HepG2 (cell line): Measurements from ENCODE around the gene RNGTT. TPM values are rescaled to one million over a fixed set of nuclear protein-coding genes. Genes with fewer than 3 reads are reported as not detected.
A peak's percentile ranks its signal among the peaks of the same experiment; 100 is the strongest.

Experiments
- HNRNPLL ChIP-seq: fragments of 200-400 bp; formaldehyde crosslinking; IDR thresholded peaks from 2 replicates; pipeline ENCODE4 v1.6.1; 2017; ENCODE audit warnings: mild to moderate bottlenecking, low read depth, low read length; ENCODE audit not compliant: poor library complexity, severe bottlenecking
- IRF2 ChIP-seq: IDR thresholded peaks from 2 replicates; pipeline ENCODE4 v1.6.1; 2018; ENCODE audit warnings: missing genetic modification reagents, missing compliant biosample characterization
- KDM4B ChIP-seq: sonication (generic); formaldehyde crosslinking; IDR thresholded peaks from 2 replicates; pipeline ENCODE4 v1.4.0; 2020; ENCODE audit warnings: missing genetic modification reagents
- MZF1 ChIP-seq: sonication (generic); formaldehyde crosslinking; IDR thresholded peaks from 2 replicates; pipeline ENCODE4 v1.8.1; 2023; ENCODE audit warnings: mild to moderate bottlenecking, missing genetic modification reagents, borderline replicate concordance
- NR2F6 ChIP-seq, 2 experiments: IDR thresholded peaks; 2 replicates each; pipeline ENCODE4 v1.6.1; 2016; ENCODE audit warnings: antibody characterized with exemption in 1 of 2, mild to moderate bottlenecking in 1 of 2
- POGK ChIP-seq: sonication (generic); formaldehyde crosslinking; conservative IDR thresholded peaks from 2 replicates; pipeline ENCODE4 v1.8.0; 2022; ENCODE audit warnings: mild to moderate bottlenecking, moderate library complexity, missing genetic modification reagents
- PREB ChIP-seq: sonication (generic); formaldehyde crosslinking; IDR thresholded peaks from 2 replicates; pipeline ENCODE4 v1.4.0; 2020; ENCODE audit warnings: missing genetic modification reagents
- SMAD1 ChIP-seq: sonication (generic); formaldehyde crosslinking; IDR thresholded peaks from 2 replicates; pipeline ENCODE4 v1.4.0; 2020; ENCODE audit warnings: missing genetic modification reagents, low read depth, mild to moderate bottlenecking, borderline replicate concordance
- SMAD3 ChIP-seq: sonication (generic); formaldehyde crosslinking; IDR thresholded peaks from 2 replicates; pipeline ENCODE4 v1.4.0; 2020; ENCODE audit warnings: missing genetic modification reagents
- TERF1 ChIP-seq: sonication (generic); formaldehyde crosslinking; IDR thresholded peaks from 2 replicates; pipeline ENCODE4 v1.8.0; 2022; ENCODE audit warnings: mild to moderate bottlenecking, missing genetic modification reagents, moderate library complexity
- THYN1 ChIP-seq: sonication (generic); formaldehyde crosslinking; IDR thresholded peaks from 2 replicates; pipeline ENCODE4 v1.8.1; 2023; ENCODE audit warnings: low read depth, mild to moderate bottlenecking, moderate library complexity, missing genetic modification reagents, borderline replicate concordance
- ZBTB10 ChIP-seq: sonication (generic); formaldehyde crosslinking; IDR thresholded peaks from 2 replicates; pipeline ENCODE4 v1.4.0; 2020; ENCODE audit warnings: missing genetic modification reagents, borderline replicate concordance
- ZBTB38 ChIP-seq: sonication (generic); formaldehyde crosslinking; IDR thresholded peaks from 2 replicates; pipeline ENCODE4 v1.5.1; 2020; ENCODE audit warnings: mild to moderate bottlenecking, missing genetic modification reagents
- ZFP36L2 ChIP-seq: sonication (generic); formaldehyde crosslinking; IDR thresholded peaks from 2 replicates; pipeline ENCODE4 v1.4.0; 2020; ENCODE audit warnings: missing genetic modification reagents
- ZNF329 ChIP-seq: sonication (generic); formaldehyde crosslinking; IDR thresholded peaks from 2 replicates; pipeline ENCODE4 v1.9.0; 2021; ENCODE audit warnings: low read depth, mild to moderate bottlenecking, missing genetic modification reagents
- ZNF431 ChIP-seq: sonication (generic); formaldehyde crosslinking; IDR thresholded peaks from 2 replicates; pipeline ENCODE4 v1.9.0; 2022; ENCODE audit warnings: missing genetic modification reagents, low read depth, mild to moderate bottlenecking, borderline replicate concordance
- ZNF558 ChIP-seq: sonication (generic); formaldehyde crosslinking; IDR thresholded peaks from 2 replicates; pipeline ENCODE4 v1.9.0; 2022; ENCODE audit warnings: mild to moderate bottlenecking, missing genetic modification reagents, borderline replicate concordance
- ZNF605 ChIP-seq: sonication (generic); formaldehyde crosslinking; IDR thresholded peaks from 2 replicates; pipeline ENCODE4 v1.8.0; 2022; ENCODE audit warnings: mild to moderate bottlenecking, missing genetic modification reagents
- ZNF704 ChIP-seq: sonication (generic); formaldehyde crosslinking; IDR thresholded peaks from 2 replicates; pipeline ENCODE4 v1.8.1; 2023; ENCODE audit warnings: mild to moderate bottlenecking, inconsistent platforms, moderate library complexity, missing genetic modification reagents, borderline replicate concordance
- ZZZ3 ChIP-seq: sonication (generic); formaldehyde crosslinking; IDR thresholded peaks from 2 replicates; pipeline ENCODE4 v1.4.0; 2020; ENCODE audit warnings: missing genetic modification reagents, mild to moderate bottlenecking, borderline replicate concordance
- polyA plus RNA-seq, 8 experiments: library from polyadenylated mRNA; depleted of rRNA in 3 of 8; stranded (reverse) in 7 of 8; unstranded in 1 of 8; fragments of >200 nt; fragmentation: Illumina TruSeq in 4 of 8; extraction: Trizol in 4 of 8; gene quantifications; 2 replicates each; pipeline versions ENCODE4 v1.2.1 to v1.2.3, GENCODE V29; 2011 to 2016; ENCODE audit warnings: low read depth in 4 of 8, missing spikeins in 1 of 8, mixed read lengths in 1 of 8; ENCODE audit not compliant: insufficient read depth in 1 of 8
- total RNA-seq, 5 experiments: library from RNA; depleted of rRNA; stranded (reverse); fragments of >200 nt; fragmentation: Illumina TruSeq; extraction: Trizol; gene quantifications; 2 replicates each; pipeline ENCODE4 v1.2.3, GENCODE V29; 2016; ENCODE audit warnings: low read depth in 1 of 5

The RNGTT gene
- total and polyA plus RNA-seq, 2 of the 13 experiments (the other 11 are each of a cell fraction or from before 2014, with no cell fraction given), result 6.0 to 22.6 TPM

GRCh38 chr6:88963139-88964090 lies at the start of gene RNGTT (continued):
- TF ChIP-seq TERF1 (CRISPR knock-in tag), result no peak
- TF ChIP-seq KDM4B (CRISPR knock-in tag), result no peak; the same call in 1 of the 2 replicates
- no peak for TF ChIP-seq NR2F6 (IDR thresholded peaks at IDR 0.05)
- TF ChIP-seq NR2F6 (CRISPR knock-in tag; IDR thresholded peaks at IDR 0.05), result no peak
- TF ChIP-seq ZNF704 (CRISPR knock-in tag), result no peak
- no peak for TF ChIP-seq ZNF329 (CRISPR knock-in tag)
- TF ChIP-seq ZNF558, result no peak
- peak; percentile 76 for TF ChIP-seq IRF2 (CRISPR knock-in tag)
- TF ChIP-seq THYN1 (CRISPR knock-in tag), result no peak
- no peak for TF ChIP-seq SMAD1 (CRISPR knock-in tag)
- TF ChIP-seq ZNF431 (CRISPR knock-in tag), result no peak
- no peak for TF ChIP-seq ZFP36L2 (CRISPR knock-in tag)
- TF ChIP-seq ZBTB10, result no peak
- no peak for TF ChIP-seq PREB (CRISPR knock-in tag)
- peak; percentile 97 for TF ChIP-seq ZNF605 (CRISPR knock-in tag)
- peak; percentile 82 for TF ChIP-seq HNRNPLL
- TF ChIP-seq MZF1 (CRISPR knock-in tag), result peak; percentile 63; the same call in 1 of the 2 replicates
- no peak; the same call in 1 of the 2 replicates for TF ChIP-seq POGK (CRISPR knock-in tag)
- TF ChIP-seq ZZZ3 (CRISPR knock-in tag), result no peak
- peak; percentile 53; the same call in 1 of the 2 replicates for TF ChIP-seq ZBTB38 (CRISPR knock-in tag)
- TF ChIP-seq SMAD3 (CRISPR knock-in tag), result peak; percentile 60; the same call in 1 of the 2 replicates
